HUES6 (cell line): ENCODE results near the gene CENATAC.
A peak's percentile ranks its signal among the peaks of the same experiment; 100 is the strongest.
"Not testable (repeated sequence)": the region's sequence is repeated elsewhere in the genome, so short reads cannot be mapped to it uniquely, and the experiment has no call there.

Source experiments
- H3K27ac ChIP-seq: 2 replicates; pipeline ENCODE4 v1.7.0; 2013; ENCODE audit warnings: low read depth, mild to moderate bottlenecking, low read length, inconsistent platforms
- H3K27me3 ChIP-seq: 2 replicates; pipeline ENCODE4 v1.6.1; 2013; ENCODE audit warnings: low read length; ENCODE audit not compliant: control insufficient read depth, insufficient read depth
- H3K36me3 ChIP-seq: 2 replicates; pipeline ENCODE4 v1.6.1; 2013; ENCODE audit warnings: low read length; ENCODE audit not compliant: control insufficient read depth, insufficient read depth
- H3K4me1 ChIP-seq: 2 replicates; pipeline ENCODE4 v1.6.1; 2013; ENCODE audit warnings: low read length; ENCODE audit not compliant: control insufficient read depth, insufficient read depth
- H3K4me3 ChIP-seq: 2 replicates; pipeline ENCODE4 v1.5.1; 2013; ENCODE audit warnings: low read depth, low read length
- H3K9ac ChIP-seq: one replicate; pipeline ENCODE4 v1.6.1; 2013; ENCODE audit warnings: mild to moderate bottlenecking, low read length
- H3K9me3 ChIP-seq: 2 replicates; pipeline ENCODE4 v1.6.1; 2013; ENCODE audit warnings: low read depth, low read length; ENCODE audit not compliant: control insufficient read depth, insufficient read depth

The CENATAC gene

DNA sequence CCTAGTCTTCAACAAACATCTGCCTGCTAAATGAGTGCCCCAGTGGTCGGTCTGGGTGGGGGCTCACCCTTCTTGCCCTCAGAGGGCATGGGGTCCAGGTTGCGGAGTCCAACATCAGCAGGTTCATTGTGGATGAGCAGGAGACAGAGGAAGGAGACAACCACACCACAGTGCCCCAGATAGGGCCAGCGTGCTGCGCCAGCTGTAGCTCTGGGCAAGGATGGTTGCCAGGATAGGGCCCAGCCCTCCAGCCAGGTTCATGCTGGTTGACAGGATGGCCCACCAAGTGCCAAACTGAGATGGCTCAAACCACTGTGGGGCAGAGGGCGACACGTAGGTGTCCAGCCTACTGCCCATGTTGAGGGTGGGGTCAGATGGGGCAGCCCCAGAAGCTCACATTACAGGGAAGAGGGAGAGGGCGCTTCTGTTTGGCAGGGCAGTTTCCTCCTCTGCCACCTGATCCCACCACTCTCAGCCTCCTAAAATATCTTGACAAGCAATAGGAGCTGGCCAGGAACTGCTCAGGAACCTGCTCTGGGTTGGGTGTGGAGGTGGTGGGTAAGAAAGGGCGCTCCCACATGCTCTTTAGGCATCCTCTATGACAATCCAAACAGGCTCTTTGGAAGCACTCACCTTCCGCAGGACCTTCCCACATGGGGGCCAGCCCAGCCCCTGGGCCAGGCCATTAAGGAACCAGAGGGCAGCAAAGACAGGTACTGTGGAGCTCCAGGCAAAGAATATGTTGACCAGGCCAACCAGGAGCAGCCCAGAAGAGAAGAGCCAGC is 29.8 kb downstream of the CENATAC start:
- no peak overlapping the region for H3K4me3 ChIP-seq
- peaks cover 23% of the 10 kb centered on the region for H3K4me1 ChIP-seq
- no peak overlapping the region for H3K9ac ChIP-seq

DNA sequence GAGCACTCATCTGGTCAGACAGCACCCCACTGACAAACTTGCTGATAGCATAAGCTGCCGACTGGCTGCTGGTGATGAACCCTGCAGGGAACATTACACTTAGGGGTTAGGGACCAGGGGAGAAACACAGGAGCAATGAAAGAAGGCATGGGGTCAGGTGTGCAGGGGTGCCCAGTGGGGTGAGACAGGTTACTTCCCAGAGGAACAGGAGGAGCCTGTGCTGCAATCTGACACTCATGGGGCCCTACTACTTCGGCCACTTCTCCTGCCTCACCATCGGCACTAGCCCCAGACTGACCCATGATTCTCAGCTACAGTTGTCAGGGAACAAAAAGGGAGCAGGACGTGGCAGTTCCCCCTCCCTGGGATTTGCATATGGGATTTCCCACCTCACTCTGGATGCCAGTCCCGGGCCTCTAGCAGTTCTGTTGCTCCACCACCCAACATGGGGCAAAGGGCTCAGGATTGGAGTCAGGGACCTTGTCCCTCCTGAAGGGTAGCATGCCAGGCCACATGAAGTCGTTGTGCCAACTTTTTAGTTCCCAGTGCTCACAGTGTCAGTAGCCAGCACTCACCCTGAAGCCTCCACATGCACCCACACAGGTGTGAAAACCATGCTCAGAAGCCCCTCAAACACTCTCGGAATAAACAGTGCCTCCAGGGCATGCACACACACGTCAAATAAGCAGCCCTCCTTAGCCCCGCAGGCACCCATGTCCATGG is 30.6 kb downstream of the CENATAC start:
- Histone ChIP-seq H3K27ac (no peak overlapping the region), H3K9me3 (no peaks in the 10 kb centered on the region), H3K4me1 (peaks cover 23% of the 10 kb centered on the region), H3K36me3 (peaks cover 57% of the 10 kb centered on the region), H3K9ac (peak overlapping the region; percentile 25), H3K4me3 (peak overlapping the region; percentile 96; the same call in 1 of the 2 replicates), H3K27me3 (no peaks in the 10 kb centered on the region)

More for the DNA sequence above, 29.8 kb downstream of the CENATAC start:
- Histone ChIP-seq H3K27me3 (no peaks in the 10 kb centered on the region), H3K36me3 (peaks cover 63% of the 10 kb centered on the region), H3K27ac (no peak overlapping the region), H3K9me3 (no peaks in the 10 kb centered on the region)

DNA sequence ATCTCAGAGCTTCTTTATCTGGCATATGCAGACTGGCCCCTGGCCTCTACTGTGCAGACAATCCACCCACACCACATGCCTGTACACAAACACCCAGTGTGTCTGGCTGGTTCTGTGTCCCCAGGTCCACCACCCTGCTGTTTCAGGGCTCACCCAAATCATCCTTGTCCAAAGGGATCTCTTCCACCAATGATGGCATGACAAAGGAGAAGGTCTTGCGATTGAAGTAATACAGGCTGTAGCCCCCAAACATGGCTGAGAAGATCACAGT is 31.1 kb downstream of the CENATAC start:
- Histone ChIP-seq H3K9ac (peak overlapping the region; percentile 84), H3K4me3 (peak overlapping the region; percentile 96), H3K27ac (no peak overlapping the region), H3K4me1 (peaks cover 22% of the 10 kb centered on the region), H3K36me3 (peaks cover 52% of the 10 kb centered on the region), H3K9me3 (no peaks in the 10 kb centered on the region), H3K27me3 (no peaks in the 10 kb centered on the region)

DNA sequence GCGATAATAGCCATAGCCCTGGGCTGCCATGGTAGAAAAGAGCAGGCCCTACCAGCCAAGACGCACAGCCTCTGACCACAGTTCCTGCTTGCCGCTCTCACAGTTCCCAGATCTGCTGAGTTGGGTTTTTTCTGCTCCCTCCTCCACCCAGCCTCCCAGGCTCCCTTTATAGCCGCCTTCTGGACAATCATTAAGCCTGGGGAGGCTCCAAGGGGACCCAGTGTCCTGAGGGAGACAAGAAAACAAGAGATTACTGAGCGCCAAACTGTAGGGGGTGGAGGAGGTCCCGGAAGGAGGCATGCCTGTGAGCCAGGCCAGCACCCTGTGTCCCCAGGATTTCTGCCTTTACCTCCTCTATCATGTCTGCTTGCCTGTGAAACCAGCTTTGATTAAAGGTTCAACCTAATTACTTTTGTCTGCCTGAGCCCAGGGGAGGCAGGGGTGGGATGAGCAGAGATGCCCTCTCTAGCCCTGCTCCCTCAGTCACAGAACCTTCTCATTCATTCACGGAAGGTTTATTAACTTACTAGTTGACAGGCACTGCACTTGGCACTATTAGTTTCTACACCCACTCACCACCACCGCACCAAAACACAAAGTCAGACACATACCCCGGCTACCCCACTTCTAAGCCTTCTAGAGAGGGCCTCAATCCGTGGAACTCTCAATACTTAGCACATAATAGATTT is 31.5 kb downstream of the CENATAC start:
- Histone ChIP-seq H3K27me3 (no peaks in the 10 kb centered on the region), H3K36me3 (peaks cover 47% of the 10 kb centered on the region), H3K9me3 (no peaks in the 10 kb centered on the region), H3K4me3 (peak overlapping the region; percentile 96), H3K9ac (peak overlapping the region; percentile 84), H3K27ac (no peak overlapping the region; the same call in 1 of the 2 replicates), H3K4me1 (peaks cover 18% of the 10 kb centered on the region)

DNA sequence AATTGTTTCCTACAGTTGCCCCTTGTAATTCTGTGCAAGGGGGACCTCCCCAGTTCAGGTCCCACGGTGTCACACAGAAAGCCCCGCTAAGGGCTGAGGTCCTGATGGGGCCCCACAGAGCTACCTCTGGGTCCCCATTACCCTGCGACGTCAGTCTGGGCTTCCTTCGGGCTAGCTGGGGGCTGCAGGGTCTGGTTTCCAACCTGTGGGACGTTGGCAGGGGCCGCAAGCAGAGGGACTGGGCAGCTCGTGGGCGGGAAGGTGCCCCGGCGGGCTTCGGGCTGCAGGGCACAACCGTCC is 32.0 kb downstream of the CENATAC start:
- H3K4me1 ChIP-seq = peaks cover 17% of the 10 kb centered on the region
- H3K4me3 ChIP-seq = peak overlapping the region; percentile 96
- H3K9ac ChIP-seq = peak overlapping the region; percentile 84
- H3K27ac ChIP-seq = no peak overlapping the region; the same call in 1 of the 2 replicates
- no peaks in the 10 kb centered on the region for H3K9me3 ChIP-seq
- peaks cover 42% of the 10 kb centered on the region for H3K36me3 ChIP-seq
- no peaks in the 10 kb centered on the region for H3K27me3 ChIP-seq

DNA sequence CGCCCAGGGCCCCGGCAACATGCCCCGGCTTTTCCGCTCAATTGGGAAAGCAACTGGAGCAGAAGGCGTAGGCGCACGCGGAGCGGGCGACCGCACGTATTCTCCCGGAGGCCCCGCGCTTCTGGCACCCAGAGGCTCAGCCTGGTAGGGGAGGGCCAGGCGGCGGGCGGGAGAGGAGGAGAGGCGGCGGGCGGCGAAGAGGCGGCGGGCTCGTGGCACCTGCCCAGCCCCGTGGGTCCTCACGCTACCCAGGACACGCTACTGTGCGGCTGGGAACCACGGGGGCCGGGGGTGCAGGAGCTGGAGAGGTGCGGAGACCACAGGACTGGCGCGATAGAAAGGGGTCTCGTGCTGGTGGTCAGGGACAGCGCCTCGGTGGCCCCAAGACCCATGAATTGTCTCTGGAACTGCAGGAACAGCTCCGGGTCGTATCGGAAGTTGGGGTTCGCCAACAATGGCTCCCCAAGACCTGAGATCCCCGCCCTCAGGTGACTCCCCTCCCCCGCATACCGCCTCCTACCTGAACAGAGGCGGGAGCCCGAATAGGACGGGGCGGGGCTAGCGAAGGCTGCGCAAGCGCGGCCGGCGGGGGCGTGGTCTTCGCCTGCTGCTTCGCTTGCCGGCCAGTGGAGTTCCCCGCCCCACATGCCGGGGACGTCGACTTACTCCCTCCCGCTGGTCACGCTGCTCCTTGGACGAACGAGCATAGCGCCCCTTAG is 32.5 kb downstream of the CENATAC start, which contains the start of gene SLC37A4:
Gene SLC37A4 (minus strand): TSS at position 549 of the 719 bp plus-strand sequence.
- Histone ChIP-seq H3K9ac (peak within 1 kb of the TSS; percentile 84), H3K27me3 (no peaks in the 10 kb centered on the region), H3K4me1 (peaks cover 17% of the 10 kb centered on the region), H3K36me3 (peaks cover 37% of the 10 kb centered on the region), H3K9me3 (no peaks in the 10 kb centered on the region), H3K4me3 (peak within 1 kb of the TSS; percentile 96), H3K27ac (peak within 1 kb of the TSS; percentile 77)

DNA sequence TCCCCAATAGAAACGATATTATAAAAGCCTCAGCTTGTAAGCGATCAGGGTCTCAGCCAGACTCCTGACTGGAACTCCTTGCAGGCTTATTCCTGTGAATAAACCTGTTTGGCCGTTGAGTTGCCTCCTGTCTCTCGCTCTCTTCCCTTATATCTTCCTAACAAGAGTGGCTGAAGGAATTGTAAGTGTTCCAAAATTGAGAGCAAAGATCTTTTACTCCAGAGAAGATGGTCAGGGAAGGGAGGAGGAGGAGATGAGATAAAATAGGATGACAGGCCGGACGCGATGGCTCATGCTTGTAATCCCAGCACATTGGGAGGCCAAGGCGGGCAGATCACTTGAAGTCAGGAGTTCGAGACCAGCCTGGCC is 34.0 kb downstream of the CENATAC start:
- Histone ChIP-seq H3K27ac (no peak overlapping the region), H3K9ac (no peak overlapping the region), H3K4me1 (peaks cover 17% of the 10 kb centered on the region), H3K4me3 (no peak overlapping the region), H3K9me3 (no peaks in the 10 kb centered on the region), H3K27me3 (no peaks in the 10 kb centered on the region), H3K36me3 (peaks cover 23% of the 10 kb centered on the region)

DNA sequence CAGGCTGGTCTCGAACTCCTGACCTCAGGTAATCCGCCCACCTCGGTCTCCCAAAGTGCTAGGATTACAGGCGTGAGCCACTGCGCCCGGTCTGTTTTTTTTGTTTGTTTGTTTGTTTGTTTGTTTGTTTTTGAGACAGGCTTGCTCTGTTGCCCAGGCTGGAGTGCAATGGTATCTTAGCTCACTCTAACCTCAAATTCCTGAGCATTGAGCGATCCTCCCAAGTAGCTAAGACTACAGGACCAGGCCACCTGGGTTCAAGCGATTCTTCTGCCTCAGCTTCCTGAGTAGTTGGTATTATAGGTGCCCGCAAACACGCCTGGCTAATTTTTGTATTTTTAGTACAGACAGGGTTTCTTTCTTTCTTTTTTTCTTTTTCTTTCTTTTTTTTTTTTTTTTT is 35.5 kb downstream of the CENATAC start:
- not testable (repeated sequence) for H3K9ac ChIP-seq, H3K27ac ChIP-seq, H3K9me3 ChIP-seq, H3K27me3 ChIP-seq, H3K36me3 ChIP-seq, H3K4me3 ChIP-seq
- peaks cover 15% of the 10 kb centered on the region for H3K4me1 ChIP-seq

DNA sequence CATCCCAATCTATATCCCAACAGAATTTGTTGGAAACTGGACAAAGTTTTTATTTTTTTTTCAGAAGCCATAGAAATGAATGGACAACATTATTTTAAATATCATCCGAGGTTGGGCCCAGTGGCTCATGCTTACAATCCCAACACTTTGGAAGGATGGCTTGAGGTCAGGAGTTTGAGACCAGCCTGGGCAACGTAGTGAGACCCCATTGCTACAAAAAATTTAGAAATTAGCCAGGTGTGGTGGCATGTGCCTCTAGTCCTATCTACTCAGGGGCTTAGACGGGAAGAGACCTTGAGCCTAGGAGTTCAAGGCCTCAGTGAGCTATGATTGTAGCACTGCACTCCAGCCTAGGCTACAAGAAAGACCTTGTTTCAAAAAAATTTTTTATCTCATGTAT is 36.9 kb downstream of the CENATAC start:
- Histone ChIP-seq H3K27ac (no peak overlapping the region), H3K4me3 (no peak overlapping the region), H3K9me3 (no peaks in the 10 kb centered on the region), H3K36me3 (no peaks in the 10 kb centered on the region), H3K4me1 (peaks cover 11% of the 10 kb centered on the region), H3K27me3 (no peaks in the 10 kb centered on the region), H3K9ac (no peak overlapping the region)

DNA sequence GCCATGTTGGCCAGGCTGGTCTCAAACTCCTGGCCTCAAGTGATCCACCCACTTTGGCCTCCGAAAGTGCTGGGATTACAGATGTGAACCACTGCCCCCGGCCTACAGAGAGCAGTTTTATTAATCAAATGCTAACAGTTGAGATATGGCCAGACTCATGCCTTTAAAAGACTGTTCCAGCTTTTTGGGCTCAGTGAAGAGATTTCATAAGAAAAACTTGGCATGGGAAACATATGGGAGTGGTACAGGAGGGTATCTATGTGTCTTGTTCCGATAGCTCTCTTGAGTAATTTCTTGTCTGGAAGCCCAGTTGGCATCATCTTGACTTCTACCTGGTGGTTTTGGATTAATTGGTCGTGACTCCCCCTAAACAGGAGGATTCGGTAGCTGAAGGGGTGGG is 40.9 kb downstream of the CENATAC start:
- Histone ChIP-seq H3K36me3 (no peaks in the 10 kb centered on the region), H3K27me3 (no peaks in the 10 kb centered on the region), H3K27ac (no peak overlapping the region), H3K4me3 (no peak overlapping the region), H3K9ac (no peak overlapping the region), H3K9me3 (no peaks in the 10 kb centered on the region), H3K4me1 (peaks cover 12% of the 10 kb centered on the region; the same call in 1 of the 2 replicates)
